Left ventricle myocardium inferior (tissue), 1 donor: ENCODE measurements around the gene CHIT1. TPM values are rescaled to one million over a fixed set of nuclear protein-coding genes. Genes with fewer than 3 reads are reported as not detected.
"Not testable (repeated sequence)": the region's sequence is repeated elsewhere in the genome, so short reads cannot be mapped to it uniquely, and the experiment has no call there.

Experiments used
- DNase-seq: peaks from one replicate; pipeline ENCODE4 v3.0.0-alpha.2; 2020
- H3K27ac ChIP-seq: fragments of 200-600 bp; replicated peaks from 2 replicates; pipeline ENCODE4 v1.8.0; 2021
- H3K27me3 ChIP-seq: fragments of 200-600 bp; 2 replicates; pipeline ENCODE4 v1.8.0; 2021; ENCODE audit warnings: low read depth
- H3K36me3 ChIP-seq: fragments of 200-600 bp; 2 replicates; pipeline ENCODE4 v1.8.0; 2021
- H3K4me1 ChIP-seq: fragments of 200-600 bp; 2 replicates; pipeline ENCODE4 v1.8.0; 2021
- H3K4me3 ChIP-seq: fragments of 200-600 bp; 2 replicates; pipeline ENCODE4 v1.8.0; 2021; ENCODE audit warnings: mild to moderate bottlenecking, moderate library complexity
- H3K9me3 ChIP-seq: fragments of 200-600 bp; replicated peaks from 2 replicates; pipeline ENCODE4 v1.8.0; 2021
- CTCF ChIP-seq: fragments of 200-600 bp; IDR thresholded peaks from 2 replicates; pipeline ENCODE4 v1.8.0; 2021; ENCODE audit warnings: antibody characterized with exemption, mild to moderate bottlenecking, borderline replicate concordance
- intact Hi-C: fragments of 100-400 bp; cut with micrococcal nuclease; formaldehyde crosslinking; loops from one replicate; pipeline ENCODE4 v1.11.0; 2022
- total RNA-seq: library from RNA; stranded (reverse); fragmentation: NEBNext Ultra II Directional; extraction: Animal tissue kit (Norgen Biotek cat#: 25700); gene quantifications from one replicate; pipeline ENCODE4 v1.2.1, GENCODE V29; 2021
- donor health status: DM: no; HTN: yes; CAD: no; lungs with severe emphysema.

CHIT1 gene
- total RNA-seq, 1 donor from 2014 or later: not detected

- H3K36me3 ChIP-seq: no peaks in the 10 kb centered on the region
- H3K4me3 ChIP-seq: no peak overlapping the region
- intact Hi-C loops: no loop called here
- H3K27ac ChIP-seq: no peak overlapping the region
- no peak for DNase-seq
- no peaks in the 10 kb centered on the region for H3K27me3 ChIP-seq
- no peaks in the 10 kb centered on the region for H3K9me3 ChIP-seq
- TF ChIP-seq CTCF: peak; percentile 92
- H3K4me1 ChIP-seq: peaks cover 44% of the 10 kb centered on the region
Observed at GRCh38 chr1:203268901-203269653, 39.6 kb upstream of the CHIT1 start.

GRCh38 chr1:203267912-203268311, 38.4 kb upstream of the CHIT1 start:
- no peak for TF ChIP-seq CTCF
- Histone ChIP-seq H3K4me1 (peaks cover 32% of the 10 kb centered on the region), H3K9me3 (no peaks in the 10 kb centered on the region), H3K27me3 (no peaks in the 10 kb centered on the region), H3K27ac (peak overlapping the region; percentile 92), H3K36me3 (no peaks in the 10 kb centered on the region), H3K4me3 (peak overlapping the region; percentile 74)
- intact Hi-C loops: no loop called here
- DNase-seq: no peak

GRCh38 chr1:203267347-203267846, 37.9 kb upstream of the CHIT1 start:
- H3K4me3 ChIP-seq: peak overlapping the region; percentile 74
- peaks cover 27% of the 10 kb centered on the region for H3K4me1 ChIP-seq
- H3K9me3 ChIP-seq: no peaks in the 10 kb centered on the region
- TF ChIP-seq CTCF: peak; percentile 99
- intact Hi-C loops: no loop called here
- peak; percentile 81 for DNase-seq
- peak overlapping the region; percentile 92 for H3K27ac ChIP-seq
- no peaks in the 10 kb centered on the region for H3K36me3 ChIP-seq
- H3K27me3 ChIP-seq: no peaks in the 10 kb centered on the region

- H3K36me3 ChIP-seq: not testable (repeated sequence)
Observed at GRCh38 chr1:203266140-203266539, 36.7 kb upstream of the CHIT1 start.

GRCh38 chr1:203265541-203265940, 36.1 kb upstream of the CHIT1 start:
- H3K27ac ChIP-seq: no peak overlapping the region
- no peaks in the 10 kb centered on the region for H3K27me3 ChIP-seq
- intact Hi-C loops: no loop called here
- no peaks in the 10 kb centered on the region for H3K36me3 ChIP-seq
- peaks cover 15% of the 10 kb centered on the region for H3K4me1 ChIP-seq
- no peaks in the 10 kb centered on the region for H3K9me3 ChIP-seq
- no peak for DNase-seq
- no peak for TF ChIP-seq CTCF
- no peak overlapping the region for H3K4me3 ChIP-seq

More at GRCh38 chr1:203266140-203266539, 36.7 kb upstream of the CHIT1 start:
- H3K27me3 ChIP-seq, intact Hi-C loops, H3K4me3 ChIP-seq, H3K27ac ChIP-seq, H3K9me3 ChIP-seq, DNase-seq: not testable (repeated sequence)
- peaks cover 20% of the 10 kb centered on the region for H3K4me1 ChIP-seq

GRCh38 chr1:203264052-203264501, 34.6 kb upstream of the CHIT1 start:
- Histone ChIP-seq H3K9me3 (no peaks in the 10 kb centered on the region), H3K27me3 (no peaks in the 10 kb centered on the region), H3K4me1 (peaks cover 12% of the 10 kb centered on the region), H3K27ac (no peak overlapping the region), H3K36me3 (no peaks in the 10 kb centered on the region), H3K4me3 (no peak overlapping the region)
- TF ChIP-seq CTCF: no peak
- intact Hi-C loops: no loop called here
- no peak for DNase-seq
